Adipocyte (in vitro differentiated cells): ENCODE results near the gene SOCS7.
A peak's percentile ranks its signal among the peaks of the same experiment; 100 is the strongest.

ENCODE experiments used
- DNase-seq: peaks from one replicate; pipeline ENCODE4 v3.0.0-alpha.2; 2015; ENCODE audit warnings: low read depth
- H3K27me3 ChIP-seq: replicated peaks from 2 replicates; pipeline ENCODE4 v1.7.0; 2013; ENCODE audit warnings: mild to moderate bottlenecking, low read length, moderate library complexity; ENCODE audit not compliant: control insufficient read depth, insufficient read depth
- H3K36me3 ChIP-seq: 2 replicates; pipeline ENCODE4 v1.7.0; 2013; ENCODE audit warnings: low read length, mild to moderate bottlenecking, moderate library complexity; ENCODE audit not compliant: control insufficient read depth, insufficient read depth, severe bottlenecking
- H3K4me1 ChIP-seq: 2 replicates; pipeline ENCODE4 v1.7.0; 2013; ENCODE audit warnings: mild to moderate bottlenecking, low read length, moderate library complexity; ENCODE audit not compliant: control insufficient read depth, insufficient read depth
- H3K4me3 ChIP-seq: 2 replicates; pipeline ENCODE4 v1.7.0; 2013; ENCODE audit warnings: mild to moderate bottlenecking, low read length, moderate library complexity
- H3K9ac ChIP-seq: 2 replicates; pipeline ENCODE4 v1.7.0; 2013; ENCODE audit warnings: mild to moderate bottlenecking, low read length, moderate library complexity
- H3K9me3 ChIP-seq: 2 replicates; pipeline ENCODE4 v1.7.0; 2013; ENCODE audit warnings: mild to moderate bottlenecking, low read length, moderate library complexity; ENCODE audit not compliant: control insufficient read depth

SOCS7 gene

DNA sequence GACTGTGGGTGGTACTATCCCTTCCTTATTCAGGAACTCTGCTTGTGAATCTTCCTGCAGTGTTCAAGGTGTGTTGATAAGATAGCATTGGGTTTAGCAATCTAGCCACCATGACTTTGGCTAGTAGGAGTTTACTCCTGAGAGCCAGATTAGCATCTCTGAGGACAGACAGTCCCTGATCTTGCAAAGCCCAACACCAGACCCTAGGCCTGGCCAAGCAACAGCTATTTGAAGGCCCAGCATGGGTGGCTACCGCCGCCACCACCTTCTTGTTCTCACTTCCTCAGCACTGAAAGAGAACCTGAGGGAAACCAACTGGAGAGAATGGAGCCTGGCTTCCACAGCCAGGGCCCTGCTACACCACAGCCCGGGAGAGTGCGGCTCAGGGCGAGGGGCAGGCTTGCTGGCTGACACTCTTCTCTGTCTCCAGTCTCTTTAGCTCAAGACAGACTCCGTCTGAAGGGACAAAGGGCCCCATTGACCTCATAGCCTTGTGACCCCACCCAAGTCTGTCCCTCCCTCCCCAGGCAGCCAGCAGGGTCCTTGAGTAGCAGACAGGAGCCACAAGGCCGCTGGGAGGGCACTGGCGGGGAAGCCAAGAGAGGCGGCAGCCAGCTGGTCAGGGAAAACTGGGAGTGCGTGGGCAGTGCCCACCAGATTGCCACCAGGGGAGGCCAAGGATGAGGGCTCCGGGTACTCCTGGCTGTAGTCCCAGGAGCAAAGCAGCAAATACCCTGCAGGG lies 65.7 kb downstream of the SOCS7 start:
- Histone ChIP-seq H3K9ac (no peak overlapping the region), H3K27me3 (peaks cover 18% of the 10 kb centered on the region), H3K4me1 (peaks cover 19% of the 10 kb centered on the region), H3K4me3 (no peak overlapping the region), H3K9me3 (no peaks in the 10 kb centered on the region), H3K36me3 (no peaks in the 10 kb centered on the region)
- no peak for DNase-seq

DNA sequence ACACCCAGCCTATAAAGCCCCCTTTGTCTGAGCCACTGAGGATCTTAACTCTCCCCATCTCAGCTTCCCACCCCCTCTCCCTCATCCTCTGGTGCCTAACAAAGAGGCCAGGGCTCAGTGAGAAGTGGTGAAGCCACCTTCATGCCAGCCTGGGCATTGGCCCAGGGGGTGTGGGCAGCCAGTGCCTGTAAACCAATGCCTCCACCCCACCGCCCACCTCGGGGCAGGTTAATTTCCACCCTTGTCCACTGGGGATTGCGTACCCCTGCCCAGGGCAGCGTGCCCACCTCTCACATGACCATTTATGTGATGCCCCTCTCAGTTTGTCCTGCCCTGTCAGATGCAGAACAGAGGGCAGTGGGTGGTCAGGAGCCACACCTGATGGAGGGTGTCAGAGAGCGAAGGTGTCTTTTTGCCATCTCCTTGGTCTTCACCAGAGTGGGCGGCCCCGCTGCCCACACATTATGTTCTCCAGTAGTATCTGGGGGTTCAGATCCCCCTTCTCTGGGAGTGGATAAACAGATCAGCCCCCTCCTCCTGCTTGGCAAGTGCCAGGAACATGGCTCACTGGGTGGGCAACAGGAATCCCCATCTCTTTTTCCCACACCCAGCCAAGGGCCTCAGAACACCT lies 66.5 kb downstream of the SOCS7 start:
- DNase-seq: no peak
- no peak overlapping the region for H3K4me3 ChIP-seq
- no peak overlapping the region for H3K9ac ChIP-seq
- H3K4me1 ChIP-seq: peaks cover 19% of the 10 kb centered on the region
- H3K9me3 ChIP-seq: no peaks in the 10 kb centered on the region
- no peaks in the 10 kb centered on the region for H3K36me3 ChIP-seq
- peaks cover 18% of the 10 kb centered on the region for H3K27me3 ChIP-seq

GRCh38 chr17:38418693-38419507 lies 67.3 kb downstream of the SOCS7 start:
- Histone ChIP-seq H3K36me3 (no peaks in the 10 kb centered on the region), H3K4me3 (no peak overlapping the region), H3K4me1 (peaks cover 19% of the 10 kb centered on the region), H3K9ac (no peak overlapping the region), H3K9me3 (no peaks in the 10 kb centered on the region), H3K27me3 (peaks cover 18% of the 10 kb centered on the region)
- DNase-seq: no peak

GRCh38 chr17:38419508-38419981 lies 67.9 kb downstream of the SOCS7 start:
- H3K9me3 ChIP-seq: no peaks in the 10 kb centered on the region
- H3K27me3 ChIP-seq: peaks cover 18% of the 10 kb centered on the region
- H3K4me3 ChIP-seq: no peak overlapping the region
- peaks cover 19% of the 10 kb centered on the region for H3K4me1 ChIP-seq
- DNase-seq: no peak
- H3K36me3 ChIP-seq: no peaks in the 10 kb centered on the region
- H3K9ac ChIP-seq: no peak overlapping the region

DNA sequence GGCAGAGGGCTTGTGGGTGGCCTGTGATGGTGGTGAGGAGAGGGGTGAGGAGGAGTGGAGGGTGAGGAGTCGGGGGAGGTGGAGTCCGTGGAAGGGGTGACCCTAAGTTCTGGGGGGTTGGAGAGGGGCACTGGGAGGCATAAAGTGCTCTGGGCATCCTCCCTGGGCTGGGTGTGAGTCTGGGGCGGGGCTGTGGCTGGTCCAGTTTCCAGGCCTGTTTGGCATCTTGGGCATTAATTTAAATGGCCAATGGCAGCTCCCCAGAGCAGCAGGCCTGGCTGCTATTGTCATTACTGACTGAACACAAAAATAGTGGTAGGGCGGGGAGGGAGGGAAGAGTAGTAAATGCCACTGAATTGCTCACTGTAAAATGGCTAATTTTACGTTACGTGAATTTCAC lies 68.9 kb downstream of the SOCS7 start:
- Histone ChIP-seq H3K4me1 (peaks cover 12% of the 10 kb centered on the region), H3K9me3 (no peaks in the 10 kb centered on the region), H3K9ac (no peak overlapping the region), H3K4me3 (no peak overlapping the region), H3K27me3 (peaks cover 18% of the 10 kb centered on the region), H3K36me3 (no peaks in the 10 kb centered on the region)
- DNase-seq: no peak

GRCh38 chr17:38421171-38421841 lies 69.7 kb downstream of the SOCS7 start:
- DNase-seq: peak; percentile 68
- Histone ChIP-seq H3K36me3 (no peaks in the 10 kb centered on the region), H3K9me3 (no peaks in the 10 kb centered on the region), H3K9ac (no peak overlapping the region), H3K4me3 (no peak overlapping the region), H3K4me1 (peaks cover 11% of the 10 kb centered on the region), H3K27me3 (peaks cover 18% of the 10 kb centered on the region)

DNA sequence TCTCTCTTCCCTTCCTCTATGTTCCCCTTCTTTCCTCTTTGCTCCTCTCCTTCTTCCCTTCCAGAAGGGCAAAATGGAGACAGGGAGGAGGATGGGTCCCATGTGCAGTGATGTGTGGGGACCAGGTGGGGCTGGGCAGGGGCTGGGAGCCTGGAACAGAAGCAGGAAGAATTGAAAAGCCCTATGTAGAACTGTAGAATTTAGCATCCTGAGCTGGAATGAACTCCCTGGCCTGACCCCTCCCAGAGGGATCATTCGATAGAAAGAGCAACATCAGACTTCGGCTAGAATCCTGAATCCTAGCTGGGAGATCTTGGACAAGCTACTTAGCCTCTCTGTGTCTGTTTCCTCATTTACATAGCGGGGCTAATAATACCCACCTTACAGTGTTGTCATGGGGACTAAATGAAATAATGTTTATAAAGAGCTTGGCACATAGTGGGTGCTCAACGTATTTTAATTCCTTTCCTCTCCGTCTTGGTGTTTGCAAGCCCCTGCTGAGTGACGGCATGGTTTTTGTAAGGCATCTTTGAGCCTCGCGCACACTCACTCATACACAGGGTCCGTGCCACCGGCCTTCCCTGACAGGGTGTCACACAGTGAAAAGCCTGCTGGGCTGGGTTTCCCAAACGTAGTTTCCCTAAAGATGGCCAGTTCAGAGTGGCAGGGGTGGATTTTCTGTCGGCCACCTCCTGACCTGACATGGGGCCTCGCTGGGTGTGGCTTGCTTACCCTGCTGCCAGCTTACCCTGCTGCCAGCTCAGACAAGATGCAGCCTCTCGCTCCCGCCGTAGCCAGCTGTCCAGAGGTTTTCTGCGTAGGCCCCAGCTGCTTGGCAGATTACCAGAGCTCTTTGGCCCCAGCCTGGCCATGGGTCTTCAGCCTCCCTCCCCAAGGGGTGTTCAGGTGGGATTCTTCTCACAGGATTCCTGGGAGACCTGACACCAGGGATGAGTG lies 70.5 kb downstream of the SOCS7 start:
- peaks cover 11% of the 10 kb centered on the region for H3K4me1 ChIP-seq
- no peak overlapping the region for H3K9ac ChIP-seq
- H3K4me3 ChIP-seq: no peak overlapping the region
- no peaks in the 10 kb centered on the region for H3K9me3 ChIP-seq
- DNase-seq: no peak
- peaks cover 18% of the 10 kb centered on the region for H3K27me3 ChIP-seq
- no peaks in the 10 kb centered on the region for H3K36me3 ChIP-seq

DNA sequence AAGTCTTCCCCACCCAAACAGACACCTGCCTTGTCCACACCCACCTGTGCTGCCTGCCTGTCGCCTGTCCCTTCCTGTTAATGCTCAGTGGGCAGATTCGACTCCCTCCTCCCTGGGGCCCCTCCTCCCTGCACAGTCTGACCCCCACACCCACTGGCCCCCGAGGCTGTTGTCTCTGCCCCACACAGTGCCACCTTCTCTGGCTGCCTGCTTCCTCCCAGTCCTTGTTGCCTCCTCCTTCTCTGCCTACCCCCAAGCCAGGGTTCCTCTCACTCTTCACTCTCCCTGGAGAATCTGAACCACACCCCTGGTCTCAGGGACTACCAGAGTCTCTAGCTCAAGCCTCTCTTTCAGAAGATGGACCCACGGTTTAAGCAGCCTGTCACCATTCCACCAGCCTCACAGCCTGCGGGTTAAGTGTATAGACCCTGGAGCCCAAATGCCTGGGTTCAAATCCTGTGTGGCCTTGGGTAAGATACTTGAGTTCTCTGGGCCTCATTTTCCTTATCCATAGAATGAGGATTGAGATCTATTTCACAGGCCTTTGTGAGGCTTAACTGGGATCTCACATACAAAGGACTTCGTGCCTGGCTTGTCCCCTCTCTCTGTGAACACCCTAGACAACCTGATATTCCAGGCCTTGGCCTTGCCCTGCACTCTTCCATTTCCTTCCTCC lies 72.8 kb downstream of the SOCS7 start:
- H3K36me3 ChIP-seq: no peaks in the 10 kb centered on the region
- DNase-seq: no peak
- no peak overlapping the region for H3K4me3 ChIP-seq
- H3K27me3 ChIP-seq: no peaks in the 10 kb centered on the region
- no peaks in the 10 kb centered on the region for H3K9me3 ChIP-seq
- no peak overlapping the region for H3K9ac ChIP-seq
- H3K4me1 ChIP-seq: peaks cover 20% of the 10 kb centered on the region

DNA sequence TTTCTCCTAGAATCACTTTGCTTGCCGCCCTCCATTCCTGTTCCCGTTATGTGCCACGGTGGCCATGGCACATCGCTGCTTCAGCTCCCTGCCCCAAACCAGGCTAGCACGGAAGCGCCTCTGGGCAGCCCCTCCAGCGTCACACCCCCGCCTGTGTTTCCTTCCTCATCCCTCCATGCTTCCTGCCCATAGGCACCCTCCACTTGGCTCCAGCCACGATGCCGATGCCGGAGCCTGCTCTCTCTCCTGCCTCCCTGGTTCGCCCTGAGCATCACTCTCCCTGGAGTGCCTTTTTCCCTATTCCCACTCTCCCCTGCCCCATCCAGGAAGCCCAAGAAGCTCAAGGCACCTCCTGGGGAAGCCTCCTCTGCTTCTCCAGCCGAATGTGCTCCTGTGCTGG lies 73.4 kb downstream of the SOCS7 start:
- Histone ChIP-seq H3K4me1 (peaks cover 25% of the 10 kb centered on the region), H3K9ac (no peak overlapping the region), H3K4me3 (no peak overlapping the region), H3K36me3 (no peaks in the 10 kb centered on the region), H3K9me3 (no peaks in the 10 kb centered on the region), H3K27me3 (no peaks in the 10 kb centered on the region)
- DNase-seq: no peak

- DNase-seq: no peak
- no peaks in the 10 kb centered on the region for H3K27me3 ChIP-seq
- peaks cover 32% of the 10 kb centered on the region for H3K4me1 ChIP-seq
Observed at GRCh38 chr17:38425744-38426143, 74.1 kb downstream of the SOCS7 start.

More at GRCh38 chr17:38425744-38426143, 74.1 kb downstream of the SOCS7 start:
- Histone ChIP-seq H3K36me3 (no peaks in the 10 kb centered on the region), H3K4me3 (no peak overlapping the region), H3K9ac (no peak overlapping the region), H3K9me3 (no peaks in the 10 kb centered on the region)
